Mammary epithelial cell (primary cell): ENCODE measurements around the gene ADSS2.

Source experiments
- CTCF ChIP-seq, 2 donors: IDR thresholded peaks in 1 of 2; conservative IDR thresholded peaks in 1 of 2; 2 replicates each; pipeline ENCODE4 v1.5.1; 2011 to 2012; ENCODE audit warnings: inconsistent platforms in 2 of 2, low read length in 2 of 2, mild to moderate bottlenecking in 2 of 2, control low read depth in 1 of 2, low read depth in 1 of 2; ENCODE audit not compliant: insufficient read depth in 1 of 2; ENCODE audit errors: extremely low read depth in 1 of 2
- EZH2 ChIP-seq: IDR thresholded peaks from 2 replicates; pipeline ENCODE4 v1.6.1; 2012; ENCODE audit warnings: low read length, inconsistent platforms, borderline replicate concordance

- no peak for TF ChIP-seq EZH2
- no peak for TF ChIP-seq CTCF (conservative IDR thresholded peaks at IDR 0.05 in 1 of 2, IDR thresholded peaks at IDR 0.05 in 1 of 2; ENCODE audit: extremely low read depth in 1 of 2, insufficient read depth in 1 of 2, low read depth in 1 of 2, low read length in 2 of 2)
Observed at GRCh38 chr1:244460197-244460596, 8.5 kb upstream of the ADSS2 start.
